ENCODE data around the gene DHRSX.
A peak's percentile ranks its signal among the peaks of the same experiment; 100 is the strongest.
"Not testable (repeated sequence)": the region's sequence is repeated elsewhere in the genome, so short reads cannot be mapped to it uniquely, and the experiment has no call there.

The DHRSX gene

GRCh38 chrX:2454620-2455019 lies 46.2 kb downstream of the DHRSX start:
- H3K79me1 ChIP-seq (ENCODE audit: low read depth, low read length), result peaks cover 11% of the 10 kb centered on the region
- H4K8ac ChIP-seq (ENCODE audit: low read depth, low read length); H3K36me3 ChIP-seq (replicated peaks in 1 of 2; ENCODE audit: control insufficient read depth in 2 of 2, insufficient read depth in 2 of 2, low read length in 2 of 2); DNase-seq (ENCODE audit: low spot score); H3K27ac ChIP-seq (replicated peaks; ENCODE audit: low read length); H4K91ac ChIP-seq (ENCODE audit: low read depth, low read length, poor library complexity); H2AK5ac ChIP-seq (ENCODE audit: low read depth, low read length); H3K27me3 ChIP-seq (ENCODE audit: control insufficient read depth in 3 of 3, insufficient read depth in 3 of 3, low read depth in 1 of 3, low read length in 3 of 3); H3K14ac ChIP-seq (ENCODE audit: low read length); H3K4me3 ChIP-seq (ENCODE audit: low read length in 2 of 2); H3K18ac ChIP-seq (ENCODE audit: low read length); H3K4ac ChIP-seq (ENCODE audit: low read length); H2BK15ac ChIP-seq (ENCODE audit: low read length); H2AFZ ChIP-seq (ENCODE audit: low read length); H3K9me3 ChIP-seq (replicated peaks in 1 of 2; ENCODE audit: control insufficient read depth in 2 of 2, insufficient read depth in 1 of 2, low read depth in 1 of 2, low read length in 2 of 2); H3K9ac ChIP-seq (ENCODE audit: low read depth, low read length, poor library complexity); H3K23ac ChIP-seq (ENCODE audit: low read depth, low read length, poor library complexity); H2BK12ac ChIP-seq (ENCODE audit: low read length); H2BK5ac ChIP-seq (ENCODE audit: low read length); H3K4me2 ChIP-seq (ENCODE audit: insufficient read depth, low read length, poor library complexity, severe bottlenecking); H2BK120ac ChIP-seq (ENCODE audit: low read depth, low read length): not testable (repeated sequence)
- WGBS, 2 donors (ENCODE audit: extremely low coverage in 2 of 2, insufficient read length in 2 of 2, insufficient replicate concordance in 1 of 2), result no CpG with 5 or more reads among the region's 9 CpGs
- H3K4me1 ChIP-seq (ENCODE audit: control insufficient read depth in 2 of 2, insufficient read depth in 1 of 2, low read depth in 1 of 2, low read length in 2 of 2), result peaks cover 3 to 11% of the 10 kb centered on the region in 2 donors

GRCh38 chrX:2452799-2453198 lies 48.0 kb downstream of the DHRSX start:
- Histone ChIP-seq H2BK5ac (ENCODE audit: low read length) (no peak overlapping the region), H3K4me2 (ENCODE audit: insufficient read depth, low read length, poor library complexity, severe bottlenecking) (no peak overlapping the region), H4K8ac (ENCODE audit: low read depth, low read length) (no peak overlapping the region), H3K4me3 (ENCODE audit: low read length in 2 of 2) (no peak overlapping the region), H3K4me1 (ENCODE audit: control insufficient read depth in 2 of 2, insufficient read depth in 1 of 2, low read depth in 1 of 2, low read length in 2 of 2) (peaks cover 3 to 11% of the 10 kb centered on the region in 2 donors), H3K27me3 (ENCODE audit: control insufficient read depth in 3 of 3, insufficient read depth in 3 of 3, low read depth in 1 of 3, low read length in 3 of 3) (no peaks in the 10 kb centered on the region), H3K9ac (ENCODE audit: low read depth, low read length, poor library complexity) (no peak overlapping the region), H3K4ac (ENCODE audit: low read length) (no peak overlapping the region), H3K14ac (ENCODE audit: low read length) (no peak overlapping the region), H3K27ac (replicated peaks; ENCODE audit: low read length) (no peak overlapping the region), H4K91ac (ENCODE audit: low read depth, low read length, poor library complexity) (no peak overlapping the region), H3K9me3 (replicated peaks in 1 of 2; ENCODE audit: control insufficient read depth in 2 of 2, insufficient read depth in 1 of 2, low read depth in 1 of 2, low read length in 2 of 2) (peaks cover 0 to 7% of the 10 kb centered on the region in 2 donors), H3K18ac (ENCODE audit: low read length) (no peak overlapping the region), H2AK5ac (ENCODE audit: low read depth, low read length) (peak overlapping the region; percentile 18), H2BK120ac (ENCODE audit: low read depth, low read length) (no peak overlapping the region), H2BK15ac (ENCODE audit: low read length) (no peak overlapping the region), H2BK12ac (ENCODE audit: low read length) (no peak overlapping the region), H2AFZ (ENCODE audit: low read length) (no peak overlapping the region), H3K23ac (ENCODE audit: low read depth, low read length, poor library complexity) (no peak overlapping the region), H3K79me1 (ENCODE audit: low read depth, low read length) (peaks cover 8% of the 10 kb centered on the region), H3K36me3 (replicated peaks in 1 of 2; ENCODE audit: control insufficient read depth in 2 of 2, insufficient read depth in 2 of 2, low read length in 2 of 2) (no peaks in the 10 kb centered on the region)
- DNase-seq (ENCODE audit: low spot score), result no peak
- WGBS, 2 donors (ENCODE audit: extremely low coverage in 2 of 2, insufficient read length in 2 of 2, insufficient replicate concordance in 1 of 2), result no CpG with 5 or more reads among the region's 4 CpGs

GRCh38 chrX:2452317-2452784 lies 48.4 kb downstream of the DHRSX start:
- Histone ChIP-seq H3K27me3 (ENCODE audit: control insufficient read depth in 3 of 3, insufficient read depth in 3 of 3, low read depth in 1 of 3, low read length in 3 of 3) (no peaks in the 10 kb centered on the region), H3K4me3 (ENCODE audit: low read length in 2 of 2) (no peak overlapping the region), H3K4ac (ENCODE audit: low read length) (no peak overlapping the region), H3K4me2 (ENCODE audit: insufficient read depth, low read length, poor library complexity, severe bottlenecking) (no peak overlapping the region), H2BK12ac (ENCODE audit: low read length) (no peak overlapping the region), H3K79me1 (ENCODE audit: low read depth, low read length) (peaks cover 6% of the 10 kb centered on the region), H3K36me3 (replicated peaks in 1 of 2; ENCODE audit: control insufficient read depth in 2 of 2, insufficient read depth in 2 of 2, low read length in 2 of 2) (peaks cover 0 to under 1% of the 10 kb centered on the region in 2 donors), H3K9me3 (replicated peaks in 1 of 2; ENCODE audit: control insufficient read depth in 2 of 2, insufficient read depth in 1 of 2, low read depth in 1 of 2, low read length in 2 of 2) (peaks cover 1 to 10% of the 10 kb centered on the region in 2 donors), H3K18ac (ENCODE audit: low read length) (peak overlapping the region; percentile 64), H3K14ac (ENCODE audit: low read length) (no peak overlapping the region), H2BK120ac (ENCODE audit: low read depth, low read length) (no peak overlapping the region), H2BK5ac (ENCODE audit: low read length) (no peak overlapping the region), H3K9ac (ENCODE audit: low read depth, low read length, poor library complexity) (no peak overlapping the region), H4K8ac (ENCODE audit: low read depth, low read length) (no peak overlapping the region), H2AK5ac (ENCODE audit: low read depth, low read length) (peak overlapping the region; percentile 18), H2BK15ac (ENCODE audit: low read length) (peak overlapping the region; percentile 46), H3K23ac (ENCODE audit: low read depth, low read length, poor library complexity) (no peak overlapping the region), H2AFZ (ENCODE audit: low read length) (no peak overlapping the region), H3K27ac (replicated peaks; ENCODE audit: low read length) (no peak overlapping the region), H3K4me1 (ENCODE audit: control insufficient read depth in 2 of 2, insufficient read depth in 1 of 2, low read depth in 1 of 2, low read length in 2 of 2) (peaks cover 3 to 11% of the 10 kb centered on the region in 2 donors), H4K91ac (ENCODE audit: low read depth, low read length, poor library complexity) (no peak overlapping the region)
- DNase-seq (ENCODE audit: low spot score), result no peak
- no CpG with 5 or more reads among the region's 22 CpGs for WGBS, 2 donors (ENCODE audit: extremely low coverage in 2 of 2, insufficient read length in 2 of 2, insufficient replicate concordance in 1 of 2)

GRCh38 chrX:2451501-2452316 lies 49.1 kb downstream of the DHRSX start:
- peak overlapping the region; percentile 64 for H3K18ac ChIP-seq (ENCODE audit: low read length)
- H3K4me1 ChIP-seq (ENCODE audit: control insufficient read depth in 2 of 2, insufficient read depth in 1 of 2, low read depth in 1 of 2, low read length in 2 of 2), result peaks cover 3 to 11% of the 10 kb centered on the region in 2 donors
- DNase-seq (ENCODE audit: low spot score), result no peak
- H2BK12ac ChIP-seq (ENCODE audit: low read length), result no peak overlapping the region
- no peak overlapping the region for H4K8ac ChIP-seq (ENCODE audit: low read depth, low read length)
- H3K27me3 ChIP-seq (ENCODE audit: control insufficient read depth in 3 of 3, insufficient read depth in 3 of 3, low read depth in 1 of 3, low read length in 3 of 3), result no peaks in the 10 kb centered on the region
- H3K79me1 ChIP-seq (ENCODE audit: low read depth, low read length), result peaks cover 4% of the 10 kb centered on the region
- H3K36me3 ChIP-seq (replicated peaks in 1 of 2; ENCODE audit: control insufficient read depth in 2 of 2, insufficient read depth in 2 of 2, low read length in 2 of 2), result peaks cover 0 to 5% of the 10 kb centered on the region in 2 donors
- H2BK5ac ChIP-seq (ENCODE audit: low read length), result no peak overlapping the region
- H3K4me2 ChIP-seq (ENCODE audit: insufficient read depth, low read length, poor library complexity, severe bottlenecking), result no peak overlapping the region
- no peak overlapping the region for H4K91ac ChIP-seq (ENCODE audit: low read depth, low read length, poor library complexity)
- H3K23ac ChIP-seq (ENCODE audit: low read depth, low read length, poor library complexity), result no peak overlapping the region
- no peak overlapping the region for H2BK15ac ChIP-seq (ENCODE audit: low read length)
- no peak overlapping the region for H3K9ac ChIP-seq (ENCODE audit: low read depth, low read length, poor library complexity)
- WGBS, 2 donors (ENCODE audit: extremely low coverage in 2 of 2, insufficient read length in 2 of 2, insufficient replicate concordance in 1 of 2), result no CpG with 5 or more reads among the region's 25 CpGs
- no peak overlapping the region for H2AK5ac ChIP-seq (ENCODE audit: low read depth, low read length)
- no peak overlapping the region for H2BK120ac ChIP-seq (ENCODE audit: low read depth, low read length)
- peak overlapping the region; percentile 34 for H3K27ac ChIP-seq (replicated peaks; ENCODE audit: low read length)
- peak overlapping the region in 1 of 2 donors; percentile 25 for H3K4me3 ChIP-seq (ENCODE audit: low read length in 2 of 2)
- H2AFZ ChIP-seq (ENCODE audit: low read length), result peak overlapping the region; percentile 51
- peaks cover 4 to 16% of the 10 kb centered on the region in 2 donors for H3K9me3 ChIP-seq (replicated peaks in 1 of 2; ENCODE audit: control insufficient read depth in 2 of 2, insufficient read depth in 1 of 2, low read depth in 1 of 2, low read length in 2 of 2)
- H3K14ac ChIP-seq (ENCODE audit: low read length), result no peak overlapping the region
- H3K4ac ChIP-seq (ENCODE audit: low read length), result no peak overlapping the region
